Breast epithelium (tissue), 4 donors: ENCODE results near the gene ADAM22. TPM values are rescaled to one million over a fixed set of nuclear protein-coding genes. Genes with fewer than 3 reads are reported as not detected.
"Not testable (repeated sequence)": the region's sequence is repeated elsewhere in the genome, so short reads cannot be mapped to it uniquely, and the experiment has no call there.

Source experiments
- DNase-seq, 2 donors: peaks; one replicate each; pipeline ENCODE4 v3.0.0-alpha.2; 2019; ENCODE audit warnings: low spot score in 2 of 2
- H3K27ac ChIP-seq, 2 donors: fragments of 200-600 bp; sonication (generic) in 1 of 2; one replicate each; pipeline ENCODE4 v1.5.1; 2016 to 2019; ENCODE audit warnings: mild to moderate bottlenecking in 1 of 2
- H3K27me3 ChIP-seq, 2 donors: fragments of 200-600 bp; sonication (generic) in 1 of 2; one replicate each; pipeline versions ENCODE4 v1.5.1 to v1.6.0; 2017 to 2019; ENCODE audit warnings: control low read depth in 1 of 2, mild to moderate bottlenecking in 1 of 2
- H3K36me3 ChIP-seq: fragments of 200-600 bp; one replicate; pipeline ENCODE4 v1.5.1; 2019
- H3K4me1 ChIP-seq, 2 donors: fragments of 200-600 bp; sonication (generic); one replicate each; pipeline ENCODE4 v1.5.1; 2016 to 2019; ENCODE audit warnings: control low read depth in 1 of 2
- H3K4me3 ChIP-seq, 3 donors: fragments of 200-600 bp; sonication (generic); 1 replicate in 2 of 3; 2 replicates in 1 of 3; pipeline ENCODE4 v1.5.1; 2016 to 2019; ENCODE audit warnings: mild to moderate bottlenecking in 3 of 3, moderate library complexity in 2 of 3
- H3K9me3 ChIP-seq, 2 donors: fragments of 200-600 bp; sonication (generic) in 1 of 2; one replicate each; pipeline ENCODE4 v1.5.1; 2016 to 2019; ENCODE audit warnings: control low read depth in 1 of 2
- POLR2A ChIP-seq: fragments of 450-650 bp; IDR thresholded peaks from one replicate; pipeline ENCODE4 v1.6.1; 2016; ENCODE audit warnings: antibody characterized with exemption, mild to moderate bottlenecking, moderate library complexity
- POLR2AphosphoS5 ChIP-seq, 3 donors: sonication (generic); formaldehyde crosslinking; IDR thresholded peaks; one replicate each; pipeline ENCODE4 v1.6.1; 2017; ENCODE audit warnings: antibody characterized with exemption in 3 of 3
- intact Hi-C: fragments of 100-400 bp; cut with DNase I; formaldehyde crosslinking; loops from one replicate; pipeline ENCODE4 v1.15.1; 2023; ENCODE audit warnings: low total_unique reads
- total RNA-seq, 3 donors: library from RNA; depleted of rRNA; stranded (reverse); fragments of >200 nt; gene quantifications; one replicate each; pipeline ENCODE4 v1.1.0, GENCODE V29; 2016
- TF ChIP-seq, protein P1 (sequence below), 3 donors: fragments of 450-650 bp; IDR thresholded peaks; one replicate each; pipeline ENCODE4 v1.5.1; 2016 to 2017; ENCODE audit warnings: antibody characterized with exemption in 3 of 3, mild to moderate bottlenecking in 3 of 3, moderate library complexity in 3 of 3

Gene ADAM22
- total RNA-seq, 3 donors from 2014 or later = 2.3 to 7.5 (median 3.4) TPM

DNA sequence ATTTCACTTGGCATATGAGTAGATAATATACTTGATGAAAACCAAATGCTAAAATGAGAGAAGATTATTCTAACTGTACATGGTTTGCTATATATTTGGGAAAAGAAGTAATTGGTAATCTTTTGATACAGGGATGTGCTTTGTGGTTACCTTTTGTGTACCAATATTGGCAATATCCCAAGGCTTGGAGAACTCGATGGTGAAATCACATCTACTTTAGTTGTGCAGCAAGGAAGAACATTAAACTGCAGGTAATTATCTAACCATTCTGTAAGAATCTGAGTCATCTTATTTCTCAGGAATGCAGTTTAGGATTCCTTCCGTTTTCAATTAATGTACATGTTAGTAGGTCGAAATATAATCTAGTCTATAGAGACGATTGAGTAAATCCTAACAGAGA, 221.7 kb downstream of the ADAM22 start:
- no peaks in the 10 kb centered on the region for H3K36me3 ChIP-seq
- H3K27me3 ChIP-seq = no peaks in the 10 kb centered on the region
- no peak overlapping the region for H3K4me3 ChIP-seq
- DNase-seq = no peak
- H3K27ac ChIP-seq = no peak overlapping the region
- TF ChIP-seq POLR2AphosphoS5 (IDR thresholded peaks at IDR 0.05) (no peak), POLR2A (no peak)
- TF ChIP-seq, protein P1, sequence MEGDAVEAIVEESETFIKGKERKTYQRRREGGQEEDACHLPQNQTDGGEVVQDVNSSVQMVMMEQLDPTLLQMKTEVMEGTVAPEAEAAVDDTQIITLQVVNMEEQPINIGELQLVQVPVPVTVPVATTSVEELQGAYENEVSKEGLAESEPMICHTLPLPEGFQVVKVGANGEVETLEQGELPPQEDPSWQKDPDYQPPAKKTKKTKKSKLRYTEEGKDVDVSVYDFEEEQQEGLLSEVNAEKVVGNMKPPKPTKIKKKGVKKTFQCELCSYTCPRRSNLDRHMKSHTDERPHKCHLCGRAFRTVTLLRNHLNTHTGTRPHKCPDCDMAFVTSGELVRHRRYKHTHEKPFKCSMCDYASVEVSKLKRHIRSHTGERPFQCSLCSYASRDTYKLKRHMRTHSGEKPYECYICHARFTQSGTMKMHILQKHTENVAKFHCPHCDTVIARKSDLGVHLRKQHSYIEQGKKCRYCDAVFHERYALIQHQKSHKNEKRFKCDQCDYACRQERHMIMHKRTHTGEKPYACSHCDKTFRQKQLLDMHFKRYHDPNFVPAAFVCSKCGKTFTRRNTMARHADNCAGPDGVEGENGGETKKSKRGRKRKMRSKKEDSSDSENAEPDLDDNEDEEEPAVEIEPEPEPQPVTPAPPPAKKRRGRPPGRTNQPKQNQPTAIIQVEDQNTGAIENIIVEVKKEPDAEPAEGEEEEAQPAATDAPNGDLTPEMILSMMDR (IDR thresholded peaks at IDR 0.05) = no peak
- no peaks in the 10 kb centered on the region for H3K4me1 ChIP-seq
- intact Hi-C loops = no loop called here
- H3K9me3 ChIP-seq = no peaks in the 10 kb centered on the region

DNA sequence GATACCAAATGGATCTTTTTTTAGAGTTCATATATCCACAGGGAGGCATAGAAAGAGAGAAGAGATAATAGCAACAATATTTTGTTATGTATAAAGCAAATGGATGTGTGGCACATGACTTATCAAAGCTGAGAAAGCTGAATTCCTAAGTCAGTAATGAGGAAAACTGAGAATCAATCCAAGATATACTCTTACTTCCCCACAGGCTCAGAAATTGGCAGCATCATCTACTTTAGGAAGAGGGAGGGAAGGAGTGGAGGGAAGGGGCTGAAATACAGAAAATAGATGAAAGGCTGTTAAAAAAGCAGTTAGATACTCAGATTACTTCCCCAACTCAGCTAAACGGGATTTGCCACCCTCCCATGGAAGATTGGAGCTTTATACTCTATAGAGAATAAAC, 222.3 kb downstream of the ADAM22 start:
- Histone ChIP-seq H3K27ac (no peak overlapping the region), H3K36me3 (no peaks in the 10 kb centered on the region), H3K4me3 (no peak overlapping the region), H3K9me3 (no peaks in the 10 kb centered on the region), H3K4me1 (no peaks in the 10 kb centered on the region), H3K27me3 (no peaks in the 10 kb centered on the region)
- TF ChIP-seq, protein P1 (IDR thresholded peaks at IDR 0.05) = no peak
- TF ChIP-seq POLR2AphosphoS5 (IDR thresholded peaks at IDR 0.05) (no peak), POLR2A (no peak)
- DNase-seq = no peak
- intact Hi-C loops = no loop called here

DNA sequence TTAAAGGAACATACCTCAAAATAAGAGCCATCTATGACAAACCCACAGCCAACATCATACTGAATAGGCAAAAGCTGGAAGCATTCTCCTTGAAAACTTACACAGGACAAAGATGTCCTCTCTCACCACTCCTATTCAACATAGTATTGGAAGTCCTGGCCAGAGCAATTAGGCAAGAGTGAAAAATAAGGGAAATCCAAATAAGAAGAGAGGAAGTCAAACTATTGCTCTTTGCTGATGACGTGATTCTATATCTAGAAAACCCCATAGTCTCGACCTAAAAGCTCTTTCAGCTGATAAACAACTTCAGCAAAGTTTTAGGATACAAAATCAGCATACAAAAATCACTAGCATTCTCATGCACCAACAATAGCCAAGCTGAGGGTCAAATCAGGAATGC, 225.7 kb downstream of the ADAM22 start:
- intact Hi-C loops, H3K36me3 ChIP-seq, H3K27ac ChIP-seq, H3K27me3 ChIP-seq, DNase-seq, H3K4me3 ChIP-seq, H3K4me1 ChIP-seq, H3K9me3 ChIP-seq: not testable (repeated sequence)

DNA sequence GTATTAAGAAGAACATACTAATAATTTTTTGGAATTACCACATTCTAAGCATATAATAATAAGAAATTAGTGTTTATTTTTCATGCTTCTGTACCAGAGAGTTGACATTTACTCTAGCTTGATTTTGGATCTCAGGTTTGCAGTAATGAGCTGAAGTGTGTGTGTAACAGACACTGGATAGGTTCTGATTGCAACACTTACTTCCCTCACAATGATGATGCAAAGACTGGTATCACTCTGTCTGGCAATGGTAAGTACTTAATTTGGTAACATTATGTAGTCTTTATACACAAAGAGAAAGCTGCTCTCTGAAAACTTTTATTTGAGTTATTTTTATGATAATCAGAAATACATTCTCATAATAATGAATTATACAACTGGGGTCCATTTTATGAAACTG, 231.6 kb downstream of the ADAM22 start:
- Histone ChIP-seq H3K4me1 (no peaks in the 10 kb centered on the region), H3K9me3 (no peaks in the 10 kb centered on the region), H3K36me3 (no peaks in the 10 kb centered on the region), H3K27ac (no peak overlapping the region), H3K4me3 (no peak overlapping the region), H3K27me3 (no peaks in the 10 kb centered on the region)
- intact Hi-C loops = no loop called here
- TF ChIP-seq POLR2A (no peak), POLR2AphosphoS5 (IDR thresholded peaks at IDR 0.05) (no peak)
- TF ChIP-seq, protein P1 (IDR thresholded peaks at IDR 0.05) = no peak
- DNase-seq = no peak

DNA sequence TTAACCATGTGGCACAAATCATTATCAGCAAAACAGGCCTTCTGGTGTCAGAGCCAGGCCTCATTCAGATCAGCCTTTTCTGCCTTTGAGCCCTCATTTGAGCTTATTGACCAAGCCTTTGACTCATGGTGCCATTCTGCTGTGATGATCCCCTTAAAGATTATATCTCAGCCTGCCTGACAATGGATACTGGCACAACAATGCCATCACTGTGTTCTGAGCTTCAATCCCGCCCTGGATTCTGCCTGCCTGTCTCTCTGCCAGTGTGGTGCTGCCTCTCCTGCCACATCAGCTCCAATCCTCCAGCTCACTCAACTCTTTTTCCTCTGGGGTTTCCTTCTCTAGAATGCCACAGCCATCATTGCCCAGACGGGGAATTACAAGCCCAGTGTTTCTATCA, 233.2 kb downstream of the ADAM22 start:
- intact Hi-C loops = no loop called here
- no peaks in the 10 kb centered on the region for H3K9me3 ChIP-seq
- no peaks in the 10 kb centered on the region for H3K4me1 ChIP-seq
- H3K4me3 ChIP-seq = no peak overlapping the region
- TF ChIP-seq POLR2AphosphoS5 (IDR thresholded peaks at IDR 0.05) (no peak), POLR2A (no peak)
- TF ChIP-seq, protein P1 (IDR thresholded peaks at IDR 0.05) = no peak
- no peaks in the 10 kb centered on the region for H3K27me3 ChIP-seq
- DNase-seq = no peak
- H3K27ac ChIP-seq = no peak overlapping the region
- no peaks in the 10 kb centered on the region for H3K36me3 ChIP-seq

DNA sequence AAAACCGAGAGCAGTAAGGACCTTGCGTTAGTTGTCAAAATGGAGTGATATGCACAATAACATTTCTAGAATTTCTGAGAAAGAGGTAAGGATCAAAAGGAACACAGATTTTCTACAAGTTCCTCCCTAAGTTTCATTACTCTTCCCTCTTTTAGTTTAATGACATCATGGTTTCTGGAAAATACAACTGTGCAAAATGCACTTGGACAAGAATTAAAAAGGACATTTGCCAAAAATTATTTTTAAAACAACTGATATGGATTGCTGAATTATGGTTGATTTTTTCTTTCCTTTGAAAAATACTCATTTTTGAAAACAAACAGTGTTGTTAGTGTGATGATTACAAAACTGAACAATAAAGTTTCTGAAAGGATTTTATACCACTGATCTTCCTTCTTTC, 233.7 kb downstream of the ADAM22 start:
- Histone ChIP-seq H3K27ac (no peak overlapping the region), H3K27me3 (no peaks in the 10 kb centered on the region), H3K4me1 (no peaks in the 10 kb centered on the region), H3K9me3 (no peaks in the 10 kb centered on the region), H3K36me3 (no peaks in the 10 kb centered on the region), H3K4me3 (no peak overlapping the region)
- TF ChIP-seq POLR2A = no peak
- TF ChIP-seq, protein P1 (IDR thresholded peaks at IDR 0.05) = no peak
- TF ChIP-seq POLR2AphosphoS5 (IDR thresholded peaks at IDR 0.05) = no peak
- intact Hi-C loops = no loop called here
- no peak for DNase-seq
